HepG2 (cell line): Measurements from ENCODE around the gene CHCT1. TPM values are rescaled to one million over a fixed set of nuclear protein-coding genes. Genes with fewer than 3 reads are reported as not detected.

Experiments used
- ATAC-seq: fragments of 200-7000 bp; cut with Tn5 transposase; 3 replicates; pipeline ENCODE4 v1.9.1; 2020; ENCODE audit warnings: mild to moderate bottlenecking, moderate library complexity
- BruUV-seq: library from RNA; stranded (reverse); fragments of 400-500 nt; replicated peaks from 2 replicates; lab custom pipeline; 2021; lab: Mats Ljungman, UMichigan
- CTCF ChIA-PET: fragments of 300-600 bp; formaldehyde crosslinking; extraction: SDS; loops from one replicate; lab custom pipeline; 2021; ENCODE audit warnings: low total read pairs, inconsistent platforms, low intra/inter-chr PET ratio; lab: Yijun Ruan, JAX
- POLR2A ChIA-PET: fragments of 350-600 bp; sonication (Branson Sonifier 250); formaldehyde crosslinking; loops from one replicate; lab custom pipeline; 2020; ENCODE audit warnings: antibody characterized with exemption, inconsistent platforms; lab: Yijun Ruan, JAX
- DNase-seq: peaks from one replicate; pipeline ENCODE4 v3.0.0-alpha.2; 2015; ENCODE audit warnings: low spot score
- FAIRE-seq: peaks from 3 replicates; lab custom pipeline; 2011; peaks lifted over from hg19 to GRCh38; lab: Jason Lieb, UNC
- H2AFZ ChIP-seq: one replicate; pipeline ENCODE4 v1.6.1; 2011; ENCODE audit warnings: low read length, inconsistent platforms
- H3K27ac ChIP-seq: fragments of 300-600 bp; 3 replicates; pipeline ENCODE4 v1.8.0; 2011; ENCODE audit warnings: mixed run types, mild to moderate bottlenecking, mixed read lengths, low read length, inconsistent platforms; ENCODE audit not compliant: insufficient read depth; ENCODE audit errors: extremely low read length
- H3K27me3 ChIP-seq, 2 experiments: fragments of 200-600 bp in 1 of 2; 2 replicates in 1 of 2; 3 replicates in 1 of 2; pipeline versions ENCODE4 v1.6.0 to v1.8.0; 2011; ENCODE audit warnings: low read length in 2 of 2, mild to moderate bottlenecking in 2 of 2, moderate library complexity in 2 of 2, inconsistent platforms in 1 of 2; ENCODE audit not compliant: insufficient read depth in 2 of 2, control insufficient read depth in 1 of 2
- H3K36me3 ChIP-seq, 2 experiments: fragments of 200-600 bp in 1 of 2; replicated peaks in 1 of 2; 2 replicates in 1 of 2; 3 replicates in 1 of 2; pipeline versions ENCODE4 v1.5.1 to v1.8.0; 2011; ENCODE audit warnings: low read length in 2 of 2, inconsistent platforms in 1 of 2; ENCODE audit not compliant: insufficient read depth in 2 of 2, control insufficient read depth in 1 of 2
- H3K4me1 ChIP-seq: 2 replicates; pipeline ENCODE4 v1.5.1; 2012; ENCODE audit warnings: low read length, inconsistent platforms; ENCODE audit not compliant: insufficient read depth
- H3K4me2 ChIP-seq: 2 replicates; pipeline ENCODE4 v1.6.0; 2011; ENCODE audit warnings: low read depth, low read length, inconsistent platforms
- H3K4me3 ChIP-seq, 3 experiments: fragments of 200-600 bp in 1 of 3; sonication (generic), shearing (Covaris generic) in 1 of 3; replicated peaks in 1 of 3; 2 replicates each; pipeline ENCODE4 v1.5.1; 2011 to 2016; ENCODE audit warnings: low read length in 3 of 3, inconsistent platforms in 2 of 3, low read depth in 2 of 3, mild to moderate bottlenecking in 2 of 3, control low read depth in 1 of 3, mixed read lengths in 1 of 3; ENCODE audit not compliant: insufficient read depth in 1 of 3
- H3K79me2 ChIP-seq: one replicate; pipeline ENCODE4 v1.6.1; 2011; ENCODE audit warnings: low read length, inconsistent platforms; ENCODE audit not compliant: insufficient read depth
- H3K9ac ChIP-seq: 2 replicates; pipeline ENCODE4 v1.6.0; 2011; ENCODE audit warnings: mild to moderate bottlenecking, low read depth, low read length, inconsistent platforms; ENCODE audit not compliant: insufficient read depth
- H3K9me3 ChIP-seq: 2 replicates; pipeline ENCODE4 v1.5.1; 2012; ENCODE audit warnings: mild to moderate bottlenecking, low read length
- H4K20me1 ChIP-seq: 2 replicates; pipeline ENCODE4 v1.6.0; 2011; ENCODE audit warnings: inconsistent platforms, mild to moderate bottlenecking, low read length, moderate library complexity; ENCODE audit not compliant: insufficient read depth
- AHDC1 ChIP-seq: sonication (generic); formaldehyde crosslinking; IDR thresholded peaks from 2 replicates; pipeline ENCODE4 v1.5.1; 2020; ENCODE audit warnings: mild to moderate bottlenecking, missing genetic modification reagents, borderline replicate concordance
- AHR ChIP-seq: IDR thresholded peaks from 2 replicates; pipeline ENCODE4 v1.6.1; 2018; ENCODE audit warnings: missing genetic modification reagents, missing compliant biosample characterization
- CEBPB ChIP-seq: IDR thresholded peaks from 2 replicates; pipeline ENCODE4 v1.6.1; 2011; ENCODE audit warnings: low read depth, low read length, improper control_type of control experiment, borderline replicate concordance
- CEBPG ChIP-seq: IDR thresholded peaks from 2 replicates; pipeline ENCODE4 v1.6.1; 2016
- CENPT ChIP-seq: sonication (generic); formaldehyde crosslinking; IDR thresholded peaks from 2 replicates; pipeline ENCODE4 v1.8.0; 2022; ENCODE audit warnings: low read depth, mild to moderate bottlenecking, moderate library complexity, missing genetic modification reagents
- HOXA5 ChIP-seq: sonication (generic); formaldehyde crosslinking; IDR thresholded peaks from 2 replicates; pipeline ENCODE4 v1.4.0; 2020; ENCODE audit warnings: missing genetic modification reagents
- HOXA9 ChIP-seq: sonication (generic); formaldehyde crosslinking; IDR thresholded peaks from 2 replicates; pipeline ENCODE4 v1.8.1; 2022; ENCODE audit warnings: missing genetic modification reagents, mild to moderate bottlenecking, moderate library complexity, borderline replicate concordance
- MIXL1 ChIP-seq: IDR thresholded peaks from 2 replicates; pipeline ENCODE4 v1.6.1; 2016
- NFE2L2 ChIP-seq: fragments of 150-350 bp; IDR thresholded peaks from 2 replicates; pipeline ENCODE4 v1.6.1; 2014; ENCODE audit warnings: low read length
- RFX1 ChIP-seq: fragments of 450-650 bp; IDR thresholded peaks from 2 replicates; pipeline ENCODE4 v1.6.1; 2017
- SYNCRIP ChIP-seq: fragments of 200-400 bp; formaldehyde crosslinking; IDR thresholded peaks from 2 replicates; pipeline ENCODE4 v1.6.1; 2018; ENCODE audit warnings: mild to moderate bottlenecking, low read depth, low read length; ENCODE audit not compliant: insufficient read depth
- ZNF326 ChIP-seq: sonication (generic); formaldehyde crosslinking; IDR thresholded peaks from 2 replicates; pipeline ENCODE4 v1.4.0; 2020; ENCODE audit warnings: missing genetic modification reagents, borderline replicate concordance
- ZNF678 ChIP-seq: sonication (generic); formaldehyde crosslinking; IDR thresholded peaks from 2 replicates; pipeline ENCODE4 v1.4.0; 2020; ENCODE audit warnings: mild to moderate bottlenecking, missing genetic modification reagents
- WGBS: methylation state at CpG from one replicate; pipeline ENCODE4 v1.1.6; 2017; ENCODE audit warnings: low lambda C conversion rate; 5-methylcytosine and 5-hydroxymethylcytosine counted together
- in situ Hi-C: cut with HindIII; loops from 2 replicates; pipeline ENCODE4 v1.10.0; 2017; ENCODE audit warnings: low pct_unique_long_range_greater_than_20kb; ENCODE audit not compliant: extremely low pct_ligation_motif_present
- intact Hi-C: fragments of 100-400 bp; cut with micrococcal nuclease; formaldehyde crosslinking; loops from one replicate; pipeline ENCODE4 v1.10.0; 2022; ENCODE audit not compliant: unreplicated experiment
- polyA plus RNA-seq, 8 experiments: library from polyadenylated mRNA; depleted of rRNA in 3 of 8; stranded (reverse) in 7 of 8; unstranded in 1 of 8; fragments of >200 nt; fragmentation: Illumina TruSeq in 4 of 8; extraction: Trizol in 4 of 8; gene quantifications; 2 replicates each; pipeline versions ENCODE4 v1.2.1 to v1.2.3, GENCODE V29; 2011 to 2016; ENCODE audit warnings: low read depth in 4 of 8, missing spikeins in 1 of 8, mixed read lengths in 1 of 8; ENCODE audit not compliant: insufficient read depth in 1 of 8
- total RNA-seq, 5 experiments: library from RNA; depleted of rRNA; stranded (reverse); fragments of >200 nt; fragmentation: Illumina TruSeq; extraction: Trizol; gene quantifications; 2 replicates each; pipeline ENCODE4 v1.2.3, GENCODE V29; 2016; ENCODE audit warnings: low read depth in 1 of 5

Gene CHCT1
- total and polyA plus RNA-seq, 2 of the 13 experiments (the other 11 are each of a cell fraction or from before 2014, with no cell fraction given), result not detected

DNA sequence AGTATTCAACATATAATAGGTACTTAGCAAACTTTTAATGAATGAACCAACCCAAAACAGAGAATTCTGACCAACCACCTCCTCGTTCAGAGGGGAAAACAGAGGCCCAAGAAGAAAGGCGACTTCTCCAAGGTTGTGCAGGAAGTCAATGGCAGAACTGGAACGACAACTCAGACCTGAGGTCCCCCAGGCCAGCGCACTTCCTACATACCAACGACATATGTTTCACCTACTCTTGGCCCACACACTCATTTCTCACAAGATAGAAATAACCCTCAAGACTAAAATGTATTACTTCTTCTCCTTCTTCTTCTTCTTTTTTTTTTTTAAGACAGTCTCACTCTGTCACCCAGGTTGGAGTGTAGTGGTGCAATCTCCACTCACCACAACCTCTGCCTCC lies 14.4 kb downstream of the CHCT1 start:
- H3K27me3 ChIP-seq, result no peaks in the 10 kb centered on the region
- H4K20me1 ChIP-seq, result no peaks in the 10 kb centered on the region
- H3K4me3 ChIP-seq, result no peak overlapping the region
- H3K4me2 ChIP-seq, result no peak overlapping the region
- no peak overlapping the region for H2AFZ ChIP-seq
- CTCF ChIA-PET, result interaction anchor here (1.2 to 2.4 kb wide), 4 partner anchors 16 to 294 kb away, joined by 5 to 28 read pairs (median 10); no protein-coding TSS in a partner anchor
- no peak for DNase-seq
- H3K9ac ChIP-seq, result no peak overlapping the region
- intact Hi-C loops, result loop anchor here (1.0 to 10.0 kb wide), 5 partner anchors 16 to 293 kb away; no protein-coding TSS in a partner anchor
- ATAC-seq, result no peak
- TF ChIP-seq HOXA9 (CRISPR knock-in tag) (no peak), AHR (no peak), ZNF326 (no peak), NFE2L2 (no peak)
- no TSS peak for BruUV-seq
- H3K9me3 ChIP-seq, result peaks cover 12% of the 10 kb centered on the region; the same call in 1 of the 2 replicates
- no peak overlapping the region for H3K27ac ChIP-seq
- in situ Hi-C loops, result loop anchor here (10.0 kb wide), 1 partner anchor 272 kb away; no protein-coding TSS in a partner anchor
- no peaks in the 10 kb centered on the region for H3K79me2 ChIP-seq
- 47% methylated on average over 5 of the region's 5 CpGs for WGBS
- FAIRE-seq, result no peak
- no peaks in the 10 kb centered on the region for H3K36me3 ChIP-seq
- POLR2A ChIA-PET, result no interaction called here
- peaks cover 29% of the 10 kb centered on the region for H3K4me1 ChIP-seq

DNA sequence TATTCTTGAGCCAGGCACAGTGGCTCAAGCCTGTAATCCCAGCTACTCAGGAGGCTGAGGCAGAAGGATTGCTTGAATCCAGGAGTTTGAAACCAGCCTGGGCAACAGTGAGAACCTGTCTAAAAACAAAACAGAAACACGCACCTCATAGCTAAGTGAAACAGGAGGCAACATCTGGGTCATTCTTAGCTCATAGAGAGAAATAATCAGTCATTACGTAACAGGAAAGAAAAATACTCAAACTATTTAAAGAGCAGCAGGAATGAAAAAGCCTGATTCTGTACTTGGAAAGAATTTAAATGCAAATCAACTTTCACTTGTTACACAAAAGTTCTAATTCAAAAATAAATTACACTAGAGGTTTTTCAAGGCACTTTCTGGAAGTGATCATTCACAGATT lies 17.2 kb downstream of the CHCT1 start:
- ATAC-seq (no peak), DNase-seq (peak; percentile 12), FAIRE-seq (no peak)
- Histone ChIP-seq H3K4me2 (peak overlapping the region; percentile 41; the same call in 1 of the 2 replicates), H2AFZ (peak overlapping the region; percentile 31), H3K4me3 (no peak overlapping the region), H3K4me1 (peaks cover 44% of the 10 kb centered on the region), H3K9ac (no peak overlapping the region; the same call in 1 of the 2 replicates), H3K36me3 (no peaks in the 10 kb centered on the region), H3K27me3 (no peaks in the 10 kb centered on the region), H4K20me1 (no peaks in the 10 kb centered on the region), H3K9me3 (no peaks in the 10 kb centered on the region), H3K79me2 (no peaks in the 10 kb centered on the region), H3K27ac (no peak overlapping the region)
- WGBS, result 45% methylated on average over 2 of the region's 2 CpGs
- in situ Hi-C loops, result loop anchor here (10.0 kb wide), 1 partner anchor 275 kb away; no protein-coding TSS in a partner anchor
- TF ChIP-seq CEBPB, result peak; percentile 71
- no peak for TF ChIP-seq ZNF678 (CRISPR knock-in tag)
- TF ChIP-seq SYNCRIP, result no peak
- no peak for TF ChIP-seq HOXA5 (CRISPR knock-in tag)
- peak; percentile 47; the same call in 1 of the 2 replicates for TF ChIP-seq CEBPG (CRISPR knock-in tag)
- no peak for TF ChIP-seq CENPT
- no peak for TF ChIP-seq RFX1
- TF ChIP-seq AHDC1 (CRISPR knock-in tag), result no peak
- 0 out of 2 replicates have a peak, but pooled peaks have one; percentile 39 for TF ChIP-seq MIXL1 (CRISPR knock-in tag)
- CTCF ChIA-PET, result no interaction called here
- intact Hi-C loops, result loop anchor here (10.0 kb wide), 1 partner anchor 125 kb away; no protein-coding TSS in a partner anchor
- POLR2A ChIA-PET, result no interaction called here
- no TSS peak for BruUV-seq
